Thymus (tissue), 11 donors: ENCODE results near the gene NECAB2. TPM values are rescaled to one million over a fixed set of nuclear protein-coding genes. Genes with fewer than 3 reads are reported as not detected.

Source experiments
- DNase-seq, 9 donors: peaks; one replicate each; pipeline ENCODE4 v3.0.0-alpha.2; 2013; ENCODE audit warnings: low spot score in 9 of 9, low read depth in 6 of 9, missing footprints in 1 of 9
- H3K27ac ChIP-seq, 2 donors: one replicate each; pipeline ENCODE4 v1.5.1; 2013; ENCODE audit warnings: control low read depth in 1 of 2, low read depth in 1 of 2, low read length in 1 of 2, mild to moderate bottlenecking in 1 of 2, moderate library complexity in 1 of 2
- H3K27me3 ChIP-seq, 2 donors: one replicate each; pipeline ENCODE4 v1.5.1; 2013; ENCODE audit warnings: low read length in 1 of 2; ENCODE audit not compliant: control insufficient read depth in 2 of 2, insufficient read depth in 1 of 2
- H3K36me3 ChIP-seq, 2 donors: one replicate each; pipeline ENCODE4 v1.5.1; 2013; ENCODE audit warnings: low read length in 1 of 2, mild to moderate bottlenecking in 1 of 2, moderate library complexity in 1 of 2; ENCODE audit not compliant: control insufficient read depth in 2 of 2, insufficient read depth in 2 of 2
- H3K4me1 ChIP-seq, 2 donors: one replicate each; pipeline ENCODE4 v1.5.1; 2013; ENCODE audit warnings: low read length in 2 of 2; ENCODE audit not compliant: control insufficient read depth in 2 of 2, insufficient read depth in 2 of 2
- H3K4me3 ChIP-seq, 2 donors: one replicate each; pipeline ENCODE4 v1.5.1; 2013; ENCODE audit warnings: low read length in 2 of 2, control low read depth in 1 of 2, mild to moderate bottlenecking in 1 of 2
- H3K9me3 ChIP-seq, 2 donors: one replicate each; pipeline ENCODE4 v1.5.1; 2013; ENCODE audit warnings: low read length in 1 of 2, mild to moderate bottlenecking in 1 of 2; ENCODE audit not compliant: control insufficient read depth in 2 of 2, insufficient read depth in 1 of 2
- WGBS: extraction: QIAGEN DNeasy Blood & Tissue Kit; methylation state at CpG from one replicate; pipeline ENCODE4 v1.1.7; 2013; 5-methylcytosine and 5-hydroxymethylcytosine counted together
- polyA plus RNA-seq: library from polyadenylated mRNA; stranded (reverse); fragments of 200-250 nt; gene quantifications from one replicate; pipeline ENCODE4 v1.2.3, GENCODE V29; 2013
- total RNA-seq: library from RNA; stranded (reverse); fragments of 120-200 nt; gene quantifications from one replicate; pipeline ENCODE4 v1.2.4, GENCODE V29; 2013
- donor health status: healthy.

NECAB2 gene
- total and polyA plus RNA-seq, 2 donors: 0.19 to 0.75 TPM

- H3K27me3 ChIP-seq: peaks cover 0 to 38% of the 10 kb centered on the region in 2 donors
- H3K27ac ChIP-seq: no peak overlapping the region
- no peak for DNase-seq
- no peaks in the 10 kb centered on the region for H3K36me3 ChIP-seq
- WGBS: 34% methylated on average over 8 of the region's 8 CpGs
- no peak overlapping the region for H3K4me3 ChIP-seq
- peaks cover 2 to 7% of the 10 kb centered on the region in 2 donors for H3K4me1 ChIP-seq
- no peaks in the 10 kb centered on the region for H3K9me3 ChIP-seq
Measured at GRCh38 chr16:83994087-83994486, 26.0 kb downstream of the NECAB2 start.

DNA sequence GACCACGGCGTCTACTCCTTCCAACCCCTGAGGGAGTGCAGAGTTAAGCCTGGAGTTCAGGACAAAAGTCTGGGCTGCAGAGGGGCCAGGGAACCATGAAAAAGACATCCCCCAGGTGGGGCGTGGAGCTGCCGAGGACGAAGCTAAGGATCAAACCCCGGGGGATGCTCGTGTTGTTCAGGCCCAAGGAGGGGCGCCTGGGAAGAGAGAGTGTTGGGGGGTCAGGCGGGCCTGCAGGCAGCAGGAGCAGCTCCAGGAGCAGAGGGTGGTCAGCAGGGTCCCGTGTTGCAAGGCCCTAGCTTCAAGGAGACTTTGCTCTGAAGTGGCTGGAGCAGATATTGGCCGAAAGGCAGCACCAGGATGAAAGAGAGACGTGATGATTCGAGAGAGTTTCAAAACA, 26.7 kb downstream of the NECAB2 start:
- Histone ChIP-seq H3K36me3 (no peaks in the 10 kb centered on the region), H3K9me3 (no peaks in the 10 kb centered on the region), H3K27me3 (peaks cover 0 to 35% of the 10 kb centered on the region in 2 donors), H3K4me1 (peaks cover 2 to 7% of the 10 kb centered on the region in 2 donors), H3K27ac (no peak overlapping the region), H3K4me3 (no peak overlapping the region)
- DNase-seq: no peak
- WGBS: 82% methylated on average over 13 of the region's 13 CpGs

- no peak overlapping the region for H3K4me3 ChIP-seq
- peaks cover 2 to 7% of the 10 kb centered on the region in 2 donors for H3K4me1 ChIP-seq
- peaks cover 0 to 35% of the 10 kb centered on the region in 2 donors for H3K27me3 ChIP-seq
- no peaks in the 10 kb centered on the region for H3K36me3 ChIP-seq
- 10% methylated on average over 21 of the region's 21 CpGs for WGBS
- H3K27ac ChIP-seq: no peak overlapping the region
- no peaks in the 10 kb centered on the region for H3K9me3 ChIP-seq
- peak in 3 of 9 donors; percentile 2 to 31 (median 3) for DNase-seq
Measured at GRCh38 chr16:83995754-83996153, 27.7 kb downstream of the NECAB2 start.

DNA sequence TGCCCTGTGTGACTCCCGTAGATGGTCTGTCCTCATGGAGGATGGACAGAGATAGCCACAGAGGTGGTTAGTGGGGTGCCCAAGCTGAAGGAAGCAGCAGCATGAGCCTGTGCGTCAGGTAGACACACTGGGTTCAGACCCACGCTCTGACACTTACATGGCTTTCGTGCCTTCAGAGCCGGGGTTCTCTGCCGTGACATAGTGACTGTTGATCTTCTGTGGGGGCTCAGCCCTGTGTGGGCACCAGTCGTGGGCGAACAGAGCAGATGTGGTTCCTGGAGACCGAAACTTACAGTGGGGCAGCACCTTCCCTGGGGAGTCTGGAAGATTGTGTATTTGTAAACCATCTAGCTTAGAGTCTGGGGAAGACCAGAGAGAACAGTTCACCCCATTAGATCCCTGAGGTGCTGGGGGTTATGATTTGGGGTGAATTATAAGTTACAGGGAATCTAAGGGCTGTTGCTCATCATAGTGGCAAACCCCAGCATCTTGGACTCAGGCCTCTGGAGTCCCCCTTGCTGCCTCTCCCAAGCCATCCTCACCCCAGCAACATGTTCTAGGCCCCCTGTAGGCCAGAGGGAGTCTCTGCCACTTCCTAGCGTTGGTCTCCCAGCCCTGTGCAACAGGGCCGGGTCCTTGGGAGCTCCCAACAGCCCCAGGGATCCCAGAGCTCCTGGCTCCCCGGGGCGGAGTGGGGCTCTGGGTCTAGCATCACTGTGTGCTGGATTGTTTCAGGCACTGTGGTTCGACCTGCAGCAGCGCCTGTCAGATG, 28.6 kb downstream of the NECAB2 start:
- WGBS: 90% methylated on average over 15 of the region's 15 CpGs
- DNase-seq: no peak
- Histone ChIP-seq H3K27me3 (peaks cover 0 to 35% of the 10 kb centered on the region in 2 donors), H3K4me3 (no peak overlapping the region), H3K9me3 (no peaks in the 10 kb centered on the region), H3K36me3 (no peaks in the 10 kb centered on the region), H3K4me1 (peaks cover 2 to 7% of the 10 kb centered on the region in 2 donors), H3K27ac (no peak overlapping the region)

DNA sequence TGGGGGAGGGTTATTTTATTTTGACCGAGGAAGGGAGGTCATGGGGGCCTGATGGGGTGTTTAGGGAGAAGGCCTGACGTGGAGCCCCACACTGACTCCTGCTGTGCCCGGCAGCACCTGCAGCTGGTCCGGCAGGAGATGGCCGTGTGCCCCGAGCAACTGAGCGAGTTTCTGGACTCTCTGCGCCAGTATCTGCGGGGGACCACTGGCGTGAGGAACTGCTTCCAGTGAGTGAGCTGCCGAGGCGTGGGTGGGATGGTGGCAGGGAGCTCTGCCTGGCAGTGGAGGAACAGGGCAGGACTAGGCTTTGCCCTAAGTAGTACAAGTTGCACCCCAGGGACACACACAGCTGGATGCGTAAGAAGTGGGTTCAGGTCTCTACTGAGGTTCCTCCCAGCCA, 30.0 kb downstream of the NECAB2 start:
- no peak overlapping the region for H3K4me3 ChIP-seq
- no peaks in the 10 kb centered on the region for H3K36me3 ChIP-seq
- WGBS: 92% methylated on average over 13 of the region's 13 CpGs
- no peak for DNase-seq
- H3K4me1 ChIP-seq: peaks cover 2 to 7% of the 10 kb centered on the region in 2 donors
- H3K9me3 ChIP-seq: no peaks in the 10 kb centered on the region
- peaks cover 0 to 31% of the 10 kb centered on the region in 2 donors for H3K27me3 ChIP-seq
- H3K27ac ChIP-seq: no peak overlapping the region

DNA sequence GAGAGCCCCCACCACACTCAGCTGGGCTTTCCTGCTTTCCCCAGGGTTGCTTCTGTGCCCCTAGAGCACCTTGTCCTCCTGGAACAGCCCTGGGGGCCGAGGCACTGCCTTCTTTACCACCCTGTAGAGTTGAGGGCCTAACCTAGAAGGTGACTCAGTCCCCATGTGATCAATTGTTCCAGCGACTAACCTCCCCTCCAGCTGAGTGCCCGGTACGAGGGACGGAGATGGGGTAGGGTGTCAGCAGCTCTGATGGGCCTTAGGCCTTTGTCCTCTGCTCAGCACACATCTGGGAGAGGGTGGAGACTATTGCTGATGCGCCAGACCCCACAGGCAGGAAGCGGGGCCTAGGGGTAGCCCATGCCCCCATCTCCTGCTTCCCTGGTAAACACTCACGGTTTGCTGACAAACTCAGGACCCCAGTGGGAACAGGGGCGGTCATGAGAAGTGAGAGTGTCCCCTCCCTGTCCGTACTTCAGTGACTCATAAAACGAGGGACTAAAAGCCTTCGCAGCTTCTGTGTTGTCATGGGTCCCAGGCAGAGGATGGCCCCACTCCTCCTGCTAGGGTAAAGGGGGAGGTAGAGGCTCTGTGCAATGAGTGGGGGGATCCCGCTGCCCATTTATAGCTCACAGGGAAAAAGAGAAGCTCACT, 33.1 kb downstream of the NECAB2 start:
- no peak overlapping the region for H3K4me3 ChIP-seq
- no peaks in the 10 kb centered on the region for H3K9me3 ChIP-seq
- H3K27ac ChIP-seq: no peak overlapping the region
- H3K36me3 ChIP-seq: no peaks in the 10 kb centered on the region
- H3K27me3 ChIP-seq: peaks cover 0 to 7% of the 10 kb centered on the region in 2 donors
- H3K4me1 ChIP-seq: peaks cover 0 to under 1% of the 10 kb centered on the region in 2 donors
- DNase-seq: no peak
- 74% methylated on average over 13 of the region's 13 CpGs for WGBS

DNA sequence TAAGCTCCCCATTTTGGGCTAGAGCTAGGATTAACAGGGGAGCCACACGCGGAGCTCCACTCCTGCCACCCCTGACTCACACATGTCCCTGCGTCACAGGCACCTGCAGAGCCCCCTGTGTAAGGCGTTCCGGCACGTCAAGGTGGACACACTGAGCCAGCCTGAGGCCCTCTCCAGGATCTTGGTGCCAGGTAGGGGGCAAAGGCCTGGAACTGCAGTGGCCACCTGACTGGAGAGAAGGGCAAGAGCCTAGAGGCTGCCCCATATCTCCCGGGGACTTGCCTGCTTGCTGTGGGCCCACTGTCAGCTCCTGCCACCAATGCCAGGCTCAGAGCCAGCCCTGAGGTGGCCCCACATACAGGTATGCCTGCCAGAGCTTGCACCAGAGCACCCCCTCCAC, 33.7 kb downstream of the NECAB2 start:
- H3K4me1 ChIP-seq: no peaks in the 10 kb centered on the region
- 86% methylated on average over 7 of the region's 7 CpGs for WGBS
- peaks cover 0 to 3% of the 10 kb centered on the region in 2 donors for H3K27me3 ChIP-seq
- no peaks in the 10 kb centered on the region for H3K9me3 ChIP-seq
- H3K27ac ChIP-seq: no peak overlapping the region
- no peaks in the 10 kb centered on the region for H3K36me3 ChIP-seq
- DNase-seq: no peak
- H3K4me3 ChIP-seq: no peak overlapping the region

GRCh38 chr16:84003038-84003437, 35.0 kb downstream of the NECAB2 start:
- whole genome bisulfite sequencing: 81% methylated on average over 12 of the region's 12 CpGs
- Histone ChIP-seq H3K4me1 (no peaks in the 10 kb centered on the region), H3K36me3 (no peaks in the 10 kb centered on the region), H3K4me3 (no peak overlapping the region), H3K9me3 (no peaks in the 10 kb centered on the region), H3K27ac (no peak overlapping the region), H3K27me3 (no peaks in the 10 kb centered on the region)
- DNase-seq: no peak

- H3K4me3 ChIP-seq: no peak overlapping the region
- H3K4me1 ChIP-seq: no peaks in the 10 kb centered on the region
- no peaks in the 10 kb centered on the region for H3K36me3 ChIP-seq
- no peak for DNase-seq
- no peaks in the 10 kb centered on the region for H3K9me3 ChIP-seq
- 90% methylated on average over 7 of the region's 7 CpGs for WGBS
- H3K27ac ChIP-seq: no peak overlapping the region
- H3K27me3 ChIP-seq: no peaks in the 10 kb centered on the region
Measured at GRCh38 chr16:84004442-84004841, 36.4 kb downstream of the NECAB2 start.
